Neutrophil (primary cell): ENCODE measurements around the gene PTPRJ.

Source experiments
- H3K27ac ChIP-seq: fragments of 200-600 bp; sonication (generic); 2 replicates; pipeline ENCODE4 v1.5.1; 2016; ENCODE audit warnings: mild to moderate bottlenecking, moderate library complexity
- H3K27me3 ChIP-seq: fragments of 200-600 bp; sonication (generic); 2 replicates; pipeline ENCODE4 v1.6.0; 2016; ENCODE audit warnings: mild to moderate bottlenecking
- H3K36me3 ChIP-seq: fragments of 200-600 bp; sonication (generic); 2 replicates; pipeline ENCODE4 v1.5.1; 2017
- H3K4me1 ChIP-seq, 2 experiments: fragments of 200-600 bp in 1 of 2; sonication (generic) in 1 of 2; 1 replicate in 1 of 2; 2 replicates in 1 of 2; pipeline versions ENCODE4 v1.5.1 to v1.6.1; 2013 to 2016; ENCODE audit warnings: low read depth in 1 of 2, low read length in 1 of 2, mild to moderate bottlenecking in 1 of 2, moderate library complexity in 1 of 2; ENCODE audit not compliant: control insufficient read depth in 1 of 2, insufficient read depth in 1 of 2
- H3K4me3 ChIP-seq, 2 experiments: fragments of 200-600 bp in 1 of 2; sonication (generic) in 1 of 2; 1 replicate in 1 of 2; 2 replicates in 1 of 2; pipeline ENCODE4 v1.5.1; 2013 to 2016; ENCODE audit warnings: low read depth in 1 of 2, low read length in 1 of 2, mild to moderate bottlenecking in 1 of 2, moderate library complexity in 1 of 2
- H3K9me3 ChIP-seq: fragments of 200-600 bp; sonication (generic); 2 replicates; pipeline ENCODE4 v1.5.1; 2016
- CTCF ChIP-seq: fragments of 200-600 bp; sonication (generic); IDR thresholded peaks from 2 replicates; pipeline ENCODE4 v1.5.1; 2016; ENCODE audit warnings: antibody characterized with exemption

The PTPRJ gene

GRCh38 chr11:48106166-48106565, 125.8 kb downstream of the PTPRJ start:
- Histone ChIP-seq H3K4me1 (peaks cover 55 to 67% of the 10 kb centered on the region in 2 experiments), H3K27ac (peak overlapping the region; percentile 77), H3K4me3 (no peak overlapping the region), H3K36me3 (no peaks in the 10 kb centered on the region), H3K9me3 (no peaks in the 10 kb centered on the region), H3K27me3 (no peaks in the 10 kb centered on the region)
- no peak for TF ChIP-seq CTCF

- Histone ChIP-seq H3K27me3 (no peaks in the 10 kb centered on the region), H3K4me3 (no peak overlapping the region), H3K27ac (peak overlapping the region; percentile 78), H3K4me1 (peaks cover 55 to 67% of the 10 kb centered on the region in 2 experiments), H3K36me3 (no peaks in the 10 kb centered on the region), H3K9me3 (no peaks in the 10 kb centered on the region)
- TF ChIP-seq CTCF = no peak
Measured at GRCh38 chr11:48107188-48107704, 126.9 kb downstream of the PTPRJ start.

- H3K4me3 ChIP-seq = no peak overlapping the region
- peaks cover 10% of the 10 kb centered on the region for H3K36me3 ChIP-seq
- peaks cover 55 to 67% of the 10 kb centered on the region in 2 experiments for H3K4me1 ChIP-seq
- H3K27ac ChIP-seq = peak overlapping the region; percentile 78
- no peaks in the 10 kb centered on the region for H3K9me3 ChIP-seq
- H3K27me3 ChIP-seq = no peaks in the 10 kb centered on the region
- TF ChIP-seq CTCF = no peak
Measured at GRCh38 chr11:48108231-48109045, 128.1 kb downstream of the PTPRJ start.

- no peaks in the 10 kb centered on the region for H3K27me3 ChIP-seq
- peak overlapping the region; percentile 78 for H3K27ac ChIP-seq
- H3K4me1 ChIP-seq = peaks cover 53 to 63% of the 10 kb centered on the region in 2 experiments
- no peak for TF ChIP-seq CTCF
- no peaks in the 10 kb centered on the region for H3K9me3 ChIP-seq
- H3K36me3 ChIP-seq = peaks cover 16% of the 10 kb centered on the region
- peak overlapping the region in 1 of 2 experiments; percentile 20 for H3K4me3 ChIP-seq
Measured at GRCh38 chr11:48109046-48109666, 128.8 kb downstream of the PTPRJ start.

- Histone ChIP-seq H3K36me3 (peaks cover 16% of the 10 kb centered on the region), H3K27me3 (no peaks in the 10 kb centered on the region), H3K4me3 (no peak overlapping the region), H3K27ac (peak overlapping the region; percentile 78), H3K9me3 (no peaks in the 10 kb centered on the region), H3K4me1 (peaks cover 48 to 51% of the 10 kb centered on the region in 2 experiments)
- TF ChIP-seq CTCF = no peak
Measured at GRCh38 chr11:48110509-48110766, 130.1 kb downstream of the PTPRJ start.
